ENCODE data around the gene PFKM.

PFKM gene

DNA sequence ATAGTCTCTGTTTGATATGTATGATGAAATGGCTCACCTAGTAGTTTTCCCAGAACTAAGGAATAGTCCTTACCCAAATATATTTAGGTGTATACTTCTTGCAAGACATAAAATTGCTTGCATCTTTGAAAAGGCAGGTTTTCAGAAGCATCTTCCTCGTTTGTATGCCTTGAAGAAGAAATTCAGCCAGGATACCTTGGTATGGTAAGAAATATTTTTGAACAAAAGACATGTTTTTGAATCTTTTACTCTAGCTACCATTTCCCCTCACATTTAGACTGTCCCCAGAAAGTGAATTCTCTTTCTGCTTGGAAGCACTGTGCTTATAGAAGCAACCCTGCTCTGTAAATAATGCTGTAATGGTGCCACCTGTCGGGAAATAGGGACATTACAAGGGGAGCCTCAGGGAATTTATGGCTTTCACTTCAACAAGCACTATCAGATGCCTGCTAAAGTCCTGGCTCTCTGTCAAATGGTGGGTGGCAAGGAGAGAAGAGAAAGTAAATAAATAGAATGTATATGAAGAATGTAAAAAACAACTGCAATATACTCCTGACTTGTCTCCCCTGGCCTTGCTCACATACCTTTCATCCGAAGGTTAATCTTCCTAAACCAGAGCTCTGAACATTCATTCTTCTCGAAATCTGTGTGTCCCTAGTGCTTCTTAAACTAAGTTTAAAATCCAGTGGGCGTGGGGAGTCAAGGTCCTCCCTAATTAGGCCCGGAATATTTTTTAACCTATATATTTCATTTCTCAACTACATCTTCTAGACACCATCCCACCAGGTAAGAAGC, 70.4 kb downstream of the PFKM start:
- DNase-seq = peak; percentile 92

DNA sequence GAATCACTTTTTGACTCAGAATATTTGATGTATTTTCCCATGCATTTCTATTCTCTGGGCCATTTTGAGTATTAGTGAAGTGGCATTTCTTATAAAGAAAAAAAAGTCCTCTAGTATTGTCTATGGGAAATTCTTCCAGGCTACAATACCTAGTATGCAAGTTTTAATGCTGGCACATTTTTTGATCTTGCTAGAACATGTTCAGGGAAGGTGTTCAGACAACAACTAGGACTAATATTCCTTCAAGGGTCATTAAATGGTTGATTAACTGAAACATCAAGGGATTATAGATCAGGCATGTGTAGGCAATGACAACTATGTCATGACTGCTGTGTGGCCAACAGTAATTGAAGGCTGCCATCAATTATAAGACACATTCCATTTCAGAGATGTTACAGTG, 71.9 kb downstream of the PFKM start:
- peak; percentile 8 for DNase-seq

GRCh38 chr12:48192861-48193260, 73.7 kb downstream of the PFKM start:
- no peak for DNase-seq

GRCh38 chr12:48193623-48194022, 74.5 kb downstream of the PFKM start:
- peak; percentile 61 for DNase-seq

- DNase-seq = no peak
Observed at GRCh38 chr12:48194799-48195201, 75.6 kb downstream of the PFKM start.

All from islet precursor cell (in vitro differentiated cells).